SU-DHL-6 (cell line): Measurements from ENCODE around the gene INO80D.

ENCODE experiments used
- EZH2phosphoT487 ChIP-seq: fragments of 200-600 bp; sonication (generic), shearing (Covaris generic); conservative IDR thresholded peaks from 2 replicates; pipeline ENCODE4 v1.6.1; 2018; ENCODE audit warnings: mild to moderate bottlenecking, antibody characterized with exemption, low read length, moderate library complexity, mixed read lengths
- TF ChIP-seq, protein P1 (sequence below): fragments of 200-600 bp; sonication (generic); IDR thresholded peaks from one replicate; pipeline ENCODE4 v1.5.1; 2017; ENCODE audit warnings: antibody characterized with exemption, mild to moderate bottlenecking, low read length, moderate library complexity; ENCODE audit not compliant: insufficient read depth, poor library complexity, severe bottlenecking

- TF ChIP-seq, protein P1, sequence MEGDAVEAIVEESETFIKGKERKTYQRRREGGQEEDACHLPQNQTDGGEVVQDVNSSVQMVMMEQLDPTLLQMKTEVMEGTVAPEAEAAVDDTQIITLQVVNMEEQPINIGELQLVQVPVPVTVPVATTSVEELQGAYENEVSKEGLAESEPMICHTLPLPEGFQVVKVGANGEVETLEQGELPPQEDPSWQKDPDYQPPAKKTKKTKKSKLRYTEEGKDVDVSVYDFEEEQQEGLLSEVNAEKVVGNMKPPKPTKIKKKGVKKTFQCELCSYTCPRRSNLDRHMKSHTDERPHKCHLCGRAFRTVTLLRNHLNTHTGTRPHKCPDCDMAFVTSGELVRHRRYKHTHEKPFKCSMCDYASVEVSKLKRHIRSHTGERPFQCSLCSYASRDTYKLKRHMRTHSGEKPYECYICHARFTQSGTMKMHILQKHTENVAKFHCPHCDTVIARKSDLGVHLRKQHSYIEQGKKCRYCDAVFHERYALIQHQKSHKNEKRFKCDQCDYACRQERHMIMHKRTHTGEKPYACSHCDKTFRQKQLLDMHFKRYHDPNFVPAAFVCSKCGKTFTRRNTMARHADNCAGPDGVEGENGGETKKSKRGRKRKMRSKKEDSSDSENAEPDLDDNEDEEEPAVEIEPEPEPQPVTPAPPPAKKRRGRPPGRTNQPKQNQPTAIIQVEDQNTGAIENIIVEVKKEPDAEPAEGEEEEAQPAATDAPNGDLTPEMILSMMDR: no peak
- no peak for TF ChIP-seq EZH2phosphoT487
Measured at GRCh38 chr2:206086716-206087350, 859 bp upstream of the INO80D start.
